ENCODE measurements around the gene CPED1. TPM values are rescaled to one million over a fixed set of nuclear protein-coding genes. Genes with fewer than 3 reads are reported as not detected.
"Not testable (repeated sequence)": the region's sequence is repeated elsewhere in the genome, so short reads cannot be mapped to it uniquely, and the experiment has no call there.

Gene CPED1
- total and polyA plus RNA-seq, 4 experiments from 2014 or later, result 0.32 TPM; not detected in 3

DNA sequence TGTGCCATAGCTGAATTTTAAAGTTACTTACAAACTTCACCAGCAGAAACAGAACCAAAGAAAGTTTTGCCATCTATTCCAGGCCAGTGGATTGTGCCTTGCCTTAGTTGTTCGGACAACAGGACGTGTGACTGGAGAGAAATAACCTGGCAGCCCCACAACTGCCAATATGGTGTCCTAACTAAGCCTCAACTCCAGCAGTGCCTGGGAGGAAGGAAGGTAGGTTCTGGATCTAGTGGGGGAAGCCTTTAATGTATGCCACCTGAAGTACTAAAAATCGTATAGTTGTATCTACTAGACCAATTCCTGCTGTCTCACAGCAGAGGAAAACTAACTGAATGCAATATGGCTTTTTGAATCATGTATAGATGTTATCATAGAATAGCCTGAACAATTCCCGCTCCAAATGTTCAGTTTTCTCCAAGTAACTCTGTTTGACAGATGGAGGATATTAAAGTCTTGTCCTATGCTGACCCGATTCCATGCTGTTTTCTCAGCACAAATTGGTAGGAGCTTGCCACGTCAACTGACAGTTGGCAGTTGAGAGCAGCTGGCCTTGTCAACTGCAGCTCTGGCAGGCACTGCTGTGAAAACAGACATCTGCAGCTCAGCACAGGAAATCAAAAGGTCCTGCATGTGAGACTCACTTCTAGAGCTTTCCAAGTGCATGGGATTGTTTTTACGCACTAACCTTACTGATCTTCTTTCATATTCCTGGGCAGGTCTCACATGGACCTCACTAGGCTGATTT is 255.8 kb downstream of the CPED1 start:
- Histone ChIP-seq H3K4me1 (ENCODE audit: insufficient read depth, low read length) (no peaks in the 10 kb centered on the region), H3K27ac (ENCODE audit: low read depth, low read length) (no peak overlapping the region), H3K9me3 (ENCODE audit: control insufficient read depth in 1 of 2, low read length in 2 of 2) (no peaks in the 10 kb centered on the region), H3K36me3 (ENCODE audit: insufficient read depth, low read length) (no peaks in the 10 kb centered on the region), H3K27me3 (ENCODE audit: insufficient read depth, low read length) (no peaks in the 10 kb centered on the region), H3K4me3 (ENCODE audit: low read length in 2 of 2) (no peak overlapping the region)
- Mint-ChIP-seq H3K4me3 (no peak overlapping the region), H3K9me3 (peaks cover 0 to 21% (median 14%) of the 10 kb centered on the region in 8 donors), H3K27me3 (peaks cover 0 to 2% of the 10 kb centered on the region in 2 donors), H3K4me1 (no peaks in the 10 kb centered on the region), H3K27ac (no peak overlapping the region), H3K36me3 (no peaks in the 10 kb centered on the region)
- ChIA-PET CTCF (ENCODE audit: partially characterized antibody) (no interaction called here), POLR2A (ENCODE audit: partially characterized antibody) (no interaction called here)
- no peak for DNase-seq
- intact Hi-C loops (cut with micrococcal nuclease), result no loop called here

DNA sequence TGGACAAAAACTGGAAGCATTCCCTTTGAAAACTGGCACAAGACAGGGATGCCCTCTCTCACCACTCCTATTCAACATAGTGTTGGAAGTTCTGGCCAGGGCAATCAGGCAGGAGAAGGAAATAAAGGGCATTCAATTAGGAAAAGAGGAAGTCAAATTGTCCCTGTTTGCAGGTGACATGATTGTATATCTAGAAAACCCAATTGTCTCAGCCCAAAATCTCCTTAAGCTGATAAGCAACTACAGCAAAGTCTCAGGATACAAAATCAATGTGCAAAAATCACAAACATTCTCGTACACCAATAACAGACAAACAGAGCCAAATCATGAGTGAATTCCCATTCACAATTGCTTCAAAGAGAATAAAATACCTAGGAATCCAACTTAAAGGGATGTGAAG is 262.9 kb downstream of the CPED1 start:
- H3K27me3 ChIP-seq (ENCODE audit: insufficient read depth, low read length); H3K27me3 Mint-ChIP-seq; POLR2A ChIA-PET (ENCODE audit: partially characterized antibody); H3K9me3 ChIP-seq (ENCODE audit: control insufficient read depth in 1 of 2, low read length in 2 of 2); H3K27ac ChIP-seq (ENCODE audit: low read depth, low read length); H3K4me3 ChIP-seq (ENCODE audit: low read length in 2 of 2); H3K4me1 ChIP-seq (ENCODE audit: insufficient read depth, low read length); H3K36me3 ChIP-seq (ENCODE audit: insufficient read depth, low read length); DNase-seq; H3K27ac Mint-ChIP-seq; H3K4me1 Mint-ChIP-seq; CTCF ChIA-PET (ENCODE audit: partially characterized antibody); H3K36me3 Mint-ChIP-seq; H3K4me3 Mint-ChIP-seq; intact Hi-C loops (cut with micrococcal nuclease): not testable (repeated sequence)
- peaks cover 4 to 29% (median 18%) of the 10 kb centered on the region in 8 donors for H3K9me3 Mint-ChIP-seq

DNA sequence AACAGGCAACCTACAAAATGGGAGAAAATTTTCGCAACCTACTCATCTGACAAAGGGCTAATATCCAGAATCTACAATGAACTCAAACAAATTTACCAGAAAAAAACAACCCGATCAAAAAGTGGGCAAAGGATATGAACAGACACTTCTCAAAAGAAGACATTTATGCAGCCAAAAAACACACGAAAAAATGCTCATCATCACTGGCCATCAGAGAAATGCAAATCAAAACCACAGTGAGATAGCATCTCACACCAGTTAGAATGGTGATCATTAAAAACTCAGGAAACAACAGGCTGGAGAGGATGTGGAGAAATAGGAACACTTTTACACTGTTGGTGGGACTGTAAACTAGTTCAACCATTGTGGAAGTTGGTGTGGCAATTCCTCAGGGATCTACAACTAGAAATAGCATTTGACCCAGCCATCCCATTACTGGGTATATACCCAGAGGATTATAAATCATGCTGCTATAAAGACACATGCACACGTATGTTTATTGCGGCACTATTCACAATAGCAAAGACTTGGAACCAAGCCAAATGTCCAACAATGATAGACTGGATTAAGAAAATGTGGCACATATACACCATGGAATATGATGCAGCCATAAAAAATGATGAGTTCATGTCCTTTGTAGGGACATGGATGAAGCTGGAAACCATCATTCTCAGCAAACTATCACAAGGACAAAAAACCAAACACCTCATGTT is 264.2 kb downstream of the CPED1 start:
- H3K4me3 ChIP-seq (ENCODE audit: low read length in 2 of 2); POLR2A ChIA-PET (ENCODE audit: partially characterized antibody); H3K4me3 Mint-ChIP-seq; H3K4me1 Mint-ChIP-seq; H3K4me1 ChIP-seq (ENCODE audit: insufficient read depth, low read length); H3K36me3 ChIP-seq (ENCODE audit: insufficient read depth, low read length); H3K27ac ChIP-seq (ENCODE audit: low read depth, low read length); H3K9me3 ChIP-seq (ENCODE audit: control insufficient read depth in 1 of 2, low read length in 2 of 2); DNase-seq; intact Hi-C loops (cut with micrococcal nuclease); CTCF ChIA-PET (ENCODE audit: partially characterized antibody); H3K27ac Mint-ChIP-seq; H3K27me3 Mint-ChIP-seq; H3K27me3 ChIP-seq (ENCODE audit: insufficient read depth, low read length); H3K36me3 Mint-ChIP-seq: not testable (repeated sequence)
- H3K9me3 Mint-ChIP-seq, result peaks cover 4 to 22% (median 13%) of the 10 kb centered on the region in 8 donors

DNA sequence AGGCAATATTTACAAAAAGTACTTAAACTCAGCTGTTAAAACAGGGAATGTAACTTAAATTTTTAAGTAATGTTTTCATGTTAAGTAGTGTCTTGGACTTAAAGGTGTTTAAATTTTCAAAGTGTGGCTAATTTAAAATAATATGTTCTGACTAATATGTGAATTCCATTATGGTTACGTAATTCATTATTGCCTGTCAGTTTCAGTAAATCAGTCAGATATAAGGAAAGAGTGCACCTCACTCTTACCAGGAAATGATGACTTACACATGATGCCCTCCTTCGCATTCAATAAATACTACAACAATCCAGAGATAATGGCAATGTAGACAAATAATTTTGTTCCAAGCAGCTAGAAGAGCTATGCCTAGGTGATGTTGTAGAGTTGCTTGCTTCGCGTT is 271.3 kb downstream of the CPED1 start:
- Mint-ChIP-seq H3K4me3 (no peak overlapping the region), H3K4me1 (no peaks in the 10 kb centered on the region), H3K27me3 (no peaks in the 10 kb centered on the region), H3K36me3 (no peaks in the 10 kb centered on the region), H3K27ac (no peak overlapping the region), H3K9me3 (peaks cover 0 to 2% (median 0%) of the 10 kb centered on the region in 8 donors)
- DNase-seq, result no peak
- ChIA-PET POLR2A (ENCODE audit: partially characterized antibody) (no interaction called here), CTCF (ENCODE audit: partially characterized antibody) (no interaction called here)
- Histone ChIP-seq H3K27ac (ENCODE audit: low read depth, low read length) (no peak overlapping the region), H3K4me3 (ENCODE audit: low read length in 2 of 2) (no peak overlapping the region), H3K27me3 (ENCODE audit: insufficient read depth, low read length) (no peaks in the 10 kb centered on the region), H3K4me1 (ENCODE audit: insufficient read depth, low read length) (no peaks in the 10 kb centered on the region), H3K36me3 (ENCODE audit: insufficient read depth, low read length) (no peaks in the 10 kb centered on the region), H3K9me3 (ENCODE audit: control insufficient read depth in 1 of 2, low read length in 2 of 2) (no peaks in the 10 kb centered on the region)
- intact Hi-C loops (cut with micrococcal nuclease), result no loop called here

- no peaks in the 10 kb centered on the region for H3K27me3 ChIP-seq (ENCODE audit: insufficient read depth, low read length)
- ChIA-PET CTCF (ENCODE audit: partially characterized antibody) (no interaction called here), POLR2A (ENCODE audit: partially characterized antibody) (no interaction called here)
- Mint-ChIP-seq H3K9me3 (peaks cover 0 to under 1% (median 0%) of the 10 kb centered on the region in 8 donors), H3K27me3 (no peaks in the 10 kb centered on the region), H3K4me3 (no peak overlapping the region), H3K36me3 (no peaks in the 10 kb centered on the region), H3K27ac (no peak overlapping the region), H3K4me1 (no peaks in the 10 kb centered on the region)
- no peak overlapping the region for H3K27ac ChIP-seq (ENCODE audit: low read depth, low read length)
- no peak for DNase-seq
- no peaks in the 10 kb centered on the region for H3K36me3 ChIP-seq (ENCODE audit: insufficient read depth, low read length)
- intact Hi-C loops (cut with micrococcal nuclease), result no loop called here
- H3K4me1 ChIP-seq (ENCODE audit: insufficient read depth, low read length), result no peaks in the 10 kb centered on the region
- no peaks in the 10 kb centered on the region for H3K9me3 ChIP-seq (ENCODE audit: control insufficient read depth in 1 of 2, low read length in 2 of 2)
- no peak overlapping the region for H3K4me3 ChIP-seq (ENCODE audit: low read length in 2 of 2)
Observed at GRCh38 chr7:121261207-121261884, 272.8 kb downstream of the CPED1 start.

DNA sequence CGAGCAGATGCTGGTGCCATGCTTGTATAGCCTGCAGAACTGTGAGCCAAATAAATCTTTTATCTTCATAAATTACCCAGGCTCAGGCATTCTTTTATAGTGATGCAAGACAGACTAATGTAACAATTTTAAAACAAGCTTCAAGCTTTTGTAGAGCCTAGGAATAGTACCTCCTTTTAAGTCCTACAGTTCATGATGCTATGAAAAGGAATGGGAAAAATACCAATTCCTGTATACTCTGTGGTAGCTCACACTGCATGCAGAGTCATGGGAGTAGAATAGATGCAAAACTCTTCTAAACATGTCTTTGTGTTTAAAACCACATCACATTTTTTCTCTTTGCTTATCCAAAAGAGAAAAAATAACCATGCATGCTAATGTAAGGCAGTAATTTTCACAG is 273.7 kb downstream of the CPED1 start:
- H3K36me3 ChIP-seq (ENCODE audit: insufficient read depth, low read length), result no peaks in the 10 kb centered on the region
- no peaks in the 10 kb centered on the region for H3K36me3 Mint-ChIP-seq
- no peaks in the 10 kb centered on the region for H3K9me3 Mint-ChIP-seq
- H3K27ac ChIP-seq (ENCODE audit: low read depth, low read length), result no peak overlapping the region
- intact Hi-C loops (cut with micrococcal nuclease), result no loop called here
- no peak overlapping the region for H3K4me3 ChIP-seq (ENCODE audit: low read length in 2 of 2)
- H3K9me3 ChIP-seq (ENCODE audit: control insufficient read depth in 1 of 2, low read length in 2 of 2), result no peaks in the 10 kb centered on the region
- H3K27ac Mint-ChIP-seq, result no peak overlapping the region
- H3K27me3 Mint-ChIP-seq, result no peaks in the 10 kb centered on the region
- H3K27me3 ChIP-seq (ENCODE audit: insufficient read depth, low read length), result no peaks in the 10 kb centered on the region
- ChIA-PET POLR2A (ENCODE audit: partially characterized antibody) (no interaction called here), CTCF (ENCODE audit: partially characterized antibody) (no interaction called here)
- no peaks in the 10 kb centered on the region for H3K4me1 ChIP-seq (ENCODE audit: insufficient read depth, low read length)
- DNase-seq, result no peak
- no peak overlapping the region for H3K4me3 Mint-ChIP-seq
- no peaks in the 10 kb centered on the region for H3K4me1 Mint-ChIP-seq

- CTCF ChIA-PET (ENCODE audit: partially characterized antibody), result no interaction called here
- H3K4me1 Mint-ChIP-seq, result no peaks in the 10 kb centered on the region
- intact Hi-C loops (cut with micrococcal nuclease), result no loop called here
- Histone ChIP-seq H3K27me3 (ENCODE audit: insufficient read depth, low read length) (no peaks in the 10 kb centered on the region), H3K4me1 (ENCODE audit: insufficient read depth, low read length) (no peaks in the 10 kb centered on the region), H3K9me3 (ENCODE audit: control insufficient read depth in 1 of 2, low read length in 2 of 2) (no peaks in the 10 kb centered on the region), H3K4me3 (ENCODE audit: low read length in 2 of 2) (no peak overlapping the region), H3K36me3 (ENCODE audit: insufficient read depth, low read length) (no peaks in the 10 kb centered on the region), H3K27ac (ENCODE audit: low read depth, low read length) (no peak overlapping the region)
- DNase-seq, result no peak
- H3K27ac Mint-ChIP-seq, result no peak overlapping the region
- H3K36me3 Mint-ChIP-seq, result no peaks in the 10 kb centered on the region
- POLR2A ChIA-PET (ENCODE audit: partially characterized antibody), result no interaction called here
- no peaks in the 10 kb centered on the region for H3K9me3 Mint-ChIP-seq
- peaks cover 0 to 2% of the 10 kb centered on the region in 2 donors for H3K27me3 Mint-ChIP-seq
- no peak overlapping the region for H3K4me3 Mint-ChIP-seq
Observed at GRCh38 chr7:121262969-121263368, 274.5 kb downstream of the CPED1 start.
